Measurements from ENCODE around the gene ZNF135.

ZNF135 gene

DNA sequence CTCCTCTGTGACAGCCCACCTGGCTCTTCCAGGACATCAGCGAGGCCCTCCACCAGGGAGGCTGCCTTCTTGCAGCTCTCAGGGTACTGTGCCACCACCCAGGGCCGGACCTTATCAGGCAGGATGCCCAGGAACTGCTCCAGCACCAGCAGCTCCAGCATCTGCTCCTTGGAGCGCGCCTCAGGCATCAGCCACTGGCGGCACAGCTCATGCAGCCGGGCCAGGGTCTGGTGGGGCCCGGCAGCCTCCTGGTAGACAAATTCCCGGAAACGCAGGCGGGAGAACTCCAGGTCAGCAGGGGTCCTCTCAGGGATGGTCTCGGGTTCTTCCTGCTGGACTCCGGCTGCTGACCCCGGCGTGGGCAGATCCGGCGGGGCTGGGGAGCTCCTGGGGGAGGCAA lies 30.8 kb downstream of the ZNF135 start:
- FAIRE-seq (no peak), DNase-seq (ENCODE audit: insufficient read length, low spot score) (no peak)

DNA sequence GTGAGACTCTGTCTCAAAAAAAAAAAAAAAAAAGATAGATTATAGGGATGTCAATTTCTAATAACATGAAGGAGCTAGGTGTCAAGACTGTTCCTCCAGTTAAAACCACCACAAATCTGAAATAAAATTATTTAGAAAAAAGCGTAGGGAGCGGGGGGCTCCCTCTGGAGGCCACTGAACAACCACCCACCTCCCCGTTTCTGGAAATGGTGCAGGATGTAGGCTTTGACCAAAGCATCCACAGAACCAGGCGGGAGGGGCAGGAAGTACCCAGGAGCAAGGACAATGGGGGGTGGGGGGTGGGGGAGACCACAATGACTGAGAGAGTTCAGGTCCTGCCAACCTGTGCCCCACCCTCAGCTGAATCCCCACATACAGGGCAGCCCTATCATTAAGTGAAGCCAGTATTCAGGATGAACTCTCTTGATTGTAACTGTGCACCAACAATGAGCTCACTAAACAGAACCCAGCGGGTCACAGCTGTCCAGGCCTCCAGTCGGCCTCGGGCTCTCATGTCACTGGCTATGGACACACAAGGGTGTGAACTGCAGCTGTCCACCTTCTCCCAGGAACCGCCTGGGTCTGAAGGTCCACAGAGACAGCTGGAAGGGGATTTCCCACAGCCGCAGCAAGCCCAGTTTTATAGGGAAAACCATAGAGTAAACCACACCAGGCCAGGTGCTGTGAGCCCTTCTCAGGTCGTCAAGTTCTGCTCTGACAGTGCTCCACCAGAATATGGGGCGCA lies 32.3 kb downstream of the ZNF135 start:
- FAIRE-seq, result no peak

DNA sequence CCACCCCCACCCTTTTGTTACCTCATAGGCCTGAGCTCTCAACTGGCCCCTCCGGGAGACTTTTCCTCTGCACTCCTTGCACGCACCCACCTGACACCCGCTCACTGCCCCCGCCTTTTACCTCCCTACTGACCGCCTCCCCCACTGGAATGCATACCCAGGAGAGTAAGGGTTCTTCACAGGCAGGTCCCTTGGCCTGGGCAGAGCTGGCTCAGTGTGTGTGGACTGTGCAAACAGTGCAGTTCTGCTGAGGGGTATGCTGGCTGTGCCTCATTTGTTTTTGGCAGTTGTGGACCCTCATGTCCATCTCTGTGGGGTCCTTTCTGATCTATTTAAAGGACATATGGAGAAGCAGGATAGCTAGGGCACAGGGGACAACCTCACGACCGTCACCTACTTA lies 34.0 kb downstream of the ZNF135 start:
- DNase-seq (ENCODE audit: insufficient read length, low spot score) (no peak), FAIRE-seq (no peak)

More for the DNA sequence above, 32.3 kb downstream of the ZNF135 start:
- DNase-seq (ENCODE audit: insufficient read length, low spot score), result no peak

- DNase-seq (ENCODE audit: insufficient read length, low spot score) (no peak), FAIRE-seq (no peak)
These were observed 36.2 kb downstream of the ZNF135 start for GRCh38 chr19:58095328-58095727.

DNA sequence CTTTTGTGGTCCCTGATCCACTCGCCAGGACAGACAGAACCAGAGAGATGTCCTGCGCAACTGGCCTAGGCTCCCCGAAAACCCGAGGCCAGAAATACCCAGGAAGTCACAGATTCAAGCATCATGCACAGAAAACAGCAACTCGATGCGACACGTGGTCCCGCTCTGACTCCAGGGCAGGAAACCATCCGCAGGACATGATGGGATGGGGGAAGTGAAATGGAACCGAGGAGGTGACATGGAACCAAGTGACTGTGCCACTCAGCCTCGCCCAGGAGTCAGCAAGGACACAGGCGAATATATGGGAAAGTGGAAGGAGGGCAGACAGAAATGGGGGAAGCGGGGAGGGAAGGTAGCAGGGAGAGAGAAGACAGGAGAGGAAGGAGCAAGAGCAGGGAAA lies 37.8 kb downstream of the ZNF135 start:
- no peak for FAIRE-seq

GRCh38 chr19:58097349-58097748 lies 38.3 kb downstream of the ZNF135 start:
- DNase-seq (ENCODE audit: insufficient read length, low spot score) (no peak), FAIRE-seq (no peak)

More for the DNA sequence above, 37.8 kb downstream of the ZNF135 start:
- no peak for DNase-seq (ENCODE audit: insufficient read length, low spot score)

- FAIRE-seq (peak; percentile 99), DNase-seq (ENCODE audit: insufficient read length, low spot score) (peak; percentile 94)
These were observed 38.9 kb downstream of the ZNF135 start, which contains the start of gene ZSCAN18 for GRCh38 chr19:58097781-58098681. TSS of gene ZSCAN18 (minus strand) at chr19:58098231. CDS start at chr19:58090267, 7,964 bp downstream.

GRCh38 chr19:58098682-58098998 lies 39.6 kb downstream of the ZNF135 start:
- FAIRE-seq, result no peak
- no peak for DNase-seq (ENCODE audit: insufficient read length, low spot score)

- DNase-seq (ENCODE audit: insufficient read length, low spot score) (no peak), FAIRE-seq (no peak)
These were observed 48.9 kb downstream of the ZNF135 start for GRCh38 chr19:58107778-58108545.

- FAIRE-seq (no peak), DNase-seq (ENCODE audit: insufficient read length, low spot score) (no peak)
These were observed 49.4 kb downstream of the ZNF135 start for GRCh38 chr19:58108546-58108817.

DNA sequence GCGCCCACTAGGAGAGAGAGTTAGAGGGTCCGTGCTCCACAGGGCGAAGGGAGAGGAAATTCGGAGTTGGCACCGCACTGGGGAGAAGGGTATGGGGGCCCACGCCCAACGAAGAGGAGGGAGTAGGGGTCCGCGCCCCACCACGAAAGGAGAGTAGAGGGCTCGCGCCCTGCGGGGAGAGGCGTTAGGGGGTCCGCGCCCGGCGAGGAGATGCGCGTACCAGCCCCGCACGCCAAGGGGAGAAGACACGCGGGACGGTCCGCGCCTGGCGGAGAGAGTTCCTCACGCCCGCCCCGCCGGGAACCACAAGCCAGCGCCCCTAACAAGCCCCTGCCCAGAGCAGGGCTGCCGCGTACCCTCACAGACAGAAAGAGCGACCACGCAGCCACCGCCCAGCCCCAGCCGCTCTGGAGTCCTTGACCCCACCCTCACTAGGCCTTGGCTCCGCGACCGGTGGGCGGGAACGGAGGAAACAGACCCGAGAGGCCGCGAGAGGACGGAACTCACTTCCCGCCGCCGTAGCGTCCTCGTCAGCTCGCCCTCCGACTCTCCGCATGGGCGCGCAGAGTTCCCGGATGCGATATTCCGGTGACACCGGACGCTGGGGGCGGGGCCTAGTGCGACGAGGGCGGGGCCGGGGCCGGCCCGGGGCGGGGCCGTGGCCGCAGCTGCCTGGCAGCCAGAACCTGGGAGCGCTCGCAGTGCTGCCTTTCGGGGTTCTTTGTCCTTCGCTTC lies 58.9 kb downstream of the ZNF135 start:
- FAIRE-seq (no peak), DNase-seq (ENCODE audit: insufficient read length, low spot score) (no peak)

DNA sequence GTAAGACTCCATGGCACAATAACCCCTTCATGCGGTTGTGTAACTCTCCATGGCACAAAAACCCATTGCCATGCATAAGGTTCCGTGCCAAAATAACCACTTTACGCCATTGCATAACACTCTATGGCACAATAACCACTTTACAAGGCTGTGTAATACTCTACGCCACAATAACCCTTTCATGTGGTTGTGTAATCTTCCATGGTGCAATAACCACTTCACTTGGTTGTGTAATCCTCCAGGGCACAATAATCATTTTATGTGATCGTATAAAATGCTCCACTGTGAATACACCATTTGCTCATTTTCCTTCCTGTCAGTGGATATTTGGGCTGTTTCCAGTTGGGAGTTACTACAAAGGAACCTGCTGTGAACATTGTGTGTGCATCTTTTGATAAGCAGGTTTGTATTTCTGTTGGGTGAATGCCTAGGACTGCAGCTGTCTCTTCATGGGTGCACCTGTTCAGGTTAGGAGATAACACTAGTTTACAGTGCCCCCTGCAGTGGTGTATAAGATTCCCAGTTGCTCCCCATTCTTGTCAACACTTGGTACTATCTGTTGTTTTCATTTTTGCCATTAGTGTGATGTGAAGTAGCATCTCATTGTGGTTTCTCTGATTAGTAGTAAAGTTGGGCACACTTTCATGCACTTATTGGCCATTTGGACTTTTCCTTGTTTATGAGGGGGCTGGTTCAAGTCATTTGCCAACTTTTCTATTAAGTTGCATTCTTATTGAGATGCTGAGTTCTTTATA lies 60.1 kb downstream of the ZNF135 start:
- DNase-seq (ENCODE audit: insufficient read length, low spot score), result no peak
- no peak for FAIRE-seq

Measured in HTR-8/SVneo (cell line).